HCT116 (cell line): ENCODE results near the gene MXI1. TPM values are rescaled to one million over a fixed set of nuclear protein-coding genes. Genes with fewer than 3 reads are reported as not detected.

ENCODE experiments used
- ATAC-seq: fragments of 200-7000 bp; cut with Tn5 transposase; 2 replicates; pipeline ENCODE4 v1.9.1; 2020; ENCODE audit warnings: mild to moderate bottlenecking, moderate library complexity
- BruUV-seq: library from RNA; stranded (reverse); fragments of 400-500 nt; replicated peaks from 2 replicates; lab custom pipeline; 2021; lab: Mats Ljungman, UMichigan
- CTCF ChIA-PET: fragments of 300-600 bp; sonication (Branson Sonifier 250); formaldehyde crosslinking; loops from one replicate; lab custom pipeline; 2021; ENCODE audit warnings: antibody characterized with exemption; lab: Charles Lee
- POLR2A ChIA-PET: fragments of 300-600, 350-600 bp; sonication (Branson Sonifier 250); formaldehyde crosslinking; loops from one replicate; lab custom pipeline; 2021; ENCODE audit warnings: antibody characterized with exemption; lab: Charles Lee
- RAD21 ChIA-PET, 2 experiments: fragments of 300-600 bp; sonication (Branson Sonifier 250); formaldehyde crosslinking; loops; one replicate each; lab custom pipeline; 2023; ENCODE audit warnings: low total read pairs in 2 of 2; ENCODE audit not compliant: uncharacterized antibody in 2 of 2, unreplicated experiment in 2 of 2, low non-redundant PET in 1 of 2; lab: Charles Lee
- DNase-seq: peaks from one replicate; pipeline ENCODE4 v3.0.0-alpha.2; 2010; ENCODE audit warnings: low read depth, low spot score
- H2AFZ ChIP-seq: fragments of 200-600 bp; shearing (Covaris generic), sonication (generic); 2 replicates; pipeline ENCODE4 v1.6.1; 2017; ENCODE audit warnings: low read depth, mixed run types, mixed read lengths, antibody characterized with exemption, low read length; ENCODE audit not compliant: poor library complexity, severe bottlenecking
- H3K27ac ChIP-seq: 2 replicates; pipeline ENCODE4 v1.5.1; 2012; ENCODE audit warnings: low read depth, low read length
- H3K27me3 ChIP-seq: fragments of 200-600 bp; sonication (generic); 2 replicates; pipeline ENCODE4 v1.6.1; 2016; ENCODE audit warnings: mixed run types, low read length, mixed read lengths; ENCODE audit not compliant: insufficient read depth
- H3K36me3 ChIP-seq, 2 experiments: fragments of 200-500 bp in 1 of 2; fragments of 200-600 bp in 1 of 2; sonication (Bioruptor generic) in 1 of 2; sonication (generic) in 1 of 2; 2 replicates each; pipeline versions ENCODE4 v1.5.1 to v1.6.1; 2014 to 2016; ENCODE audit warnings: low read length in 2 of 2, inconsistent platforms in 1 of 2, mixed read lengths in 1 of 2, mixed run types in 1 of 2; ENCODE audit not compliant: insufficient read depth in 2 of 2, control insufficient read depth in 1 of 2
- H3K4me1 ChIP-seq, 2 experiments: fragments of 200-600 bp in 1 of 2; sonication (generic) in 1 of 2; 2 replicates each; pipeline versions ENCODE4 v1.5.1 to v1.6.1; 2012 to 2017; ENCODE audit warnings: low read length in 2 of 2, inconsistent platforms in 1 of 2, mild to moderate bottlenecking in 1 of 2, mixed read lengths in 1 of 2, mixed run types in 1 of 2, moderate library complexity in 1 of 2; ENCODE audit not compliant: insufficient read depth in 2 of 2, control insufficient read depth in 1 of 2
- H3K4me2 ChIP-seq: fragments of 200-600 bp; sonication (generic); 2 replicates; pipeline ENCODE4 v1.6.1; 2017; ENCODE audit warnings: mixed run types, low read length, mixed read lengths
- H3K4me3 ChIP-seq, 2 experiments: fragments of 200-600 bp in 1 of 2; sonication (generic) in 1 of 2; replicated peaks in 1 of 2; 2 replicates each; pipeline ENCODE4 v1.5.1; 2011 to 2016; ENCODE audit warnings: low read length in 2 of 2, control low read depth in 1 of 2, low read depth in 1 of 2, mild to moderate bottlenecking in 1 of 2, mixed read lengths in 1 of 2, mixed run types in 1 of 2
- H3K79me2 ChIP-seq: fragments of 200-600 bp; sonication (generic); 2 replicates; pipeline ENCODE4 v1.6.1; 2017; ENCODE audit warnings: mild to moderate bottlenecking, mixed run types, low read length, moderate library complexity, mixed read lengths; ENCODE audit not compliant: insufficient read depth
- H3K9ac ChIP-seq: fragments of 200-600 bp; sonication (generic); 2 replicates; pipeline ENCODE4 v1.6.1; 2016; ENCODE audit warnings: low read length, mixed read lengths
- H3K9me2 ChIP-seq: fragments of 200-600 bp; sonication (generic), shearing (Covaris generic); 2 replicates; pipeline ENCODE4 v1.6.1; 2017; ENCODE audit warnings: mixed run types, mild to moderate bottlenecking, moderate library complexity; ENCODE audit not compliant: insufficient read depth
- H3K9me3 ChIP-seq, 2 experiments: fragments of 200-500 bp in 1 of 2; fragments of 200-600 bp in 1 of 2; sonication (Bioruptor generic) in 1 of 2; sonication (generic) in 1 of 2; 2 replicates each; pipeline ENCODE4 v1.6.1; 2014 to 2017; ENCODE audit warnings: low read length in 2 of 2, mixed read lengths in 2 of 2, inconsistent platforms in 1 of 2, low read depth in 1 of 2, mild to moderate bottlenecking in 1 of 2, mixed run types in 1 of 2, moderate library complexity in 1 of 2; ENCODE audit not compliant: control insufficient read depth in 1 of 2, insufficient read depth in 1 of 2
- H4K20me1 ChIP-seq: fragments of 200-600 bp; sonication (generic), shearing (Covaris generic); 2 replicates; pipeline ENCODE4 v1.6.1; 2017; ENCODE audit warnings: mixed run types, mild to moderate bottlenecking, moderate library complexity; ENCODE audit not compliant: insufficient read depth
- ATF3 ChIP-seq: IDR thresholded peaks from 2 replicates; pipeline ENCODE4 v1.6.1; 2012
- CTCF ChIP-seq, 3 experiments: fragments of 200-600 bp in 1 of 3; sonication (generic) in 1 of 3; IDR thresholded peaks in 2 of 3; conservative IDR thresholded peaks in 1 of 3; 2 replicates each; pipeline ENCODE4 v1.5.1; 2012 to 2017; ENCODE audit warnings: low read depth in 2 of 3, low read length in 2 of 3, antibody characterized with exemption in 1 of 3, borderline replicate concordance in 1 of 3, control low read depth in 1 of 3, mild to moderate bottlenecking in 1 of 3, mixed read lengths in 1 of 3, mixed run types in 1 of 3, moderate library complexity in 1 of 3; ENCODE audit not compliant: insufficient read depth in 1 of 3
- EZH2 ChIP-seq: fragments of 200-600 bp; sonication (generic); IDR thresholded peaks from 2 replicates; pipeline ENCODE4 v1.6.1; 2017; ENCODE audit warnings: antibody characterized with exemption, mixed run types
- EZH2phosphoT487 ChIP-seq: fragments of 200-600 bp; IDR thresholded peaks from 2 replicates; pipeline ENCODE4 v1.6.1; 2018; ENCODE audit warnings: antibody characterized with exemption, borderline replicate concordance
- FOSL1 ChIP-seq: IDR thresholded peaks from 2 replicates; pipeline ENCODE4 v1.6.1; 2012; ENCODE audit warnings: low read depth
- JUND ChIP-seq: IDR thresholded peaks from 2 replicates; pipeline ENCODE4 v1.6.1; 2012
- POLR2A ChIP-seq: IDR thresholded peaks from 2 replicates; pipeline ENCODE4 v1.7.0; 2011; ENCODE audit warnings: borderline replicate concordance; ENCODE audit not compliant: insufficient read depth, insufficient read length; ENCODE audit errors: extremely low read depth
- SIN3A ChIP-seq: IDR thresholded peaks from 2 replicates; pipeline ENCODE4 v1.6.1; 2012; ENCODE audit warnings: low read depth
- SRF ChIP-seq: IDR thresholded peaks from 2 replicates; pipeline ENCODE4 v1.6.1; 2012; ENCODE audit warnings: low read depth
- YY1 ChIP-seq: IDR thresholded peaks from 2 replicates; pipeline ENCODE4 v1.6.1; 2011; ENCODE audit warnings: low read length, low read depth, moderate library complexity, mild to moderate bottlenecking; ENCODE audit not compliant: insufficient replicate concordance; ENCODE audit errors: extremely low read depth
- ZBTB33 ChIP-seq: IDR thresholded peaks from 2 replicates; pipeline ENCODE4 v1.6.1; 2011; ENCODE audit warnings: mild to moderate bottlenecking, low read length, moderate library complexity; ENCODE audit not compliant: insufficient replicate concordance; ENCODE audit errors: extremely low read depth
- ZNF274 ChIP-seq: fragments of 200-500 bp; sonication (Bioruptor generic); IDR thresholded peaks from 2 replicates; pipeline ENCODE4 v1.6.1; 2014; ENCODE audit warnings: mild to moderate bottlenecking, low read depth, low read length, inconsistent platforms
- intact Hi-C: fragments of 100-400 bp; cut with micrococcal nuclease; formaldehyde crosslinking; loops from 2 replicates; pipeline ENCODE4 v1.10.0; 2022
- total RNA-seq: library from RNA; stranded (reverse); gene quantifications from one replicate; pipeline ENCODE4 v1.2.1, GENCODE V29; 2021; ENCODE audit not compliant: unreplicated experiment

Gene MXI1
- total RNA-seq, 1 experiment from 2014 or later, result 57.0 TPM

GRCh38 chr10:110317866-110318850 is 110.8 kb downstream of the MXI1 start:
- Histone ChIP-seq H4K20me1 (no peaks in the 10 kb centered on the region), H3K27ac (no peak overlapping the region), H3K9me3 (no peaks in the 10 kb centered on the region), H3K79me2 (no peaks in the 10 kb centered on the region), H3K9me2 (no peaks in the 10 kb centered on the region), H3K4me1 (peaks cover 0 to 9% of the 10 kb centered on the region in 2 experiments; a peak in 1 of 4 replicates), H3K4me3 (no peak overlapping the region), H2AFZ (no peak overlapping the region)
- POLR2A ChIA-PET, result interaction anchor here (0.5 kb wide), 1 partner anchor 37 kb away, joined by 3 read pairs; no protein-coding TSS in a partner anchor
- ATAC-seq, result no peak
- BruUV-seq, result no TSS peak
- RAD21 ChIA-PET, result no interaction called here
- TF ChIP-seq SRF (no peak), EZH2phosphoT487 (no peak), ZNF274 (no peak), ATF3 (no peak), CTCF (IDR thresholded peaks at IDR 0.05 in 2 of 3, conservative IDR thresholded peaks at IDR 0.05 in 1 of 3; ENCODE audit: borderline replicate concordance in 1 of 3, insufficient read depth in 1 of 3, low read depth in 2 of 3, low read length in 2 of 3) (no peak), JUND (no peak), ZBTB33 (no peak), EZH2 (no peak), FOSL1 (no peak), YY1 (no peak), POLR2A (no peak), SIN3A (no peak)
- TF ChIP-seq, all 23 proteins: peak for 0
- Histone ChIP-seq H3K27me3 (no peaks in the 10 kb centered on the region), H3K9ac (no peak overlapping the region), H3K36me3 (no peaks in the 10 kb centered on the region), H3K4me2 (no peak overlapping the region)
- no peak for DNase-seq
- CTCF ChIA-PET, result interaction anchor here (1.7 kb wide), 1 partner anchor 282 kb away, joined by 5 read pairs; no protein-coding TSS in a partner anchor
- intact Hi-C loops, result no loop called here
